ENCODE results near the gene ANKRD62. TPM values are rescaled to one million over a fixed set of nuclear protein-coding genes. Genes with fewer than 3 reads are reported as not detected.

Gene ANKRD62
- total and polyA plus RNA-seq, 2 of the 4 experiments (the other 2 are of a cell fraction): not detected

- Histone ChIP-seq H3K36me3 (ENCODE audit: control insufficient read depth, insufficient read depth, low read length) (no peaks in the 10 kb centered on the region), H3K27me3 (ENCODE audit: control insufficient read depth, insufficient read depth, low read length) (peaks cover 7% of the 10 kb centered on the region), H3K4me3 (ENCODE audit: insufficient read depth, low read depth, low read length) (no peak overlapping the region), H3K4me1 (ENCODE audit: control insufficient read depth, insufficient read depth, low read length) (no peaks in the 10 kb centered on the region), H4K8ac (ENCODE audit: low read depth in 2 of 2, low read length in 2 of 2) (no peak overlapping the region), H3K18ac (ENCODE audit: low read depth, low read length) (no peak overlapping the region), H2BK5ac (ENCODE audit: low read depth, low read length, poor library complexity, severe bottlenecking) (no peak overlapping the region), H2AFZ (replicated peaks; ENCODE audit: low read length, poor library complexity) (no peak overlapping the region), H2AK5ac (ENCODE audit: low read depth, low read length) (no peak overlapping the region), H3K14ac (replicated peaks; ENCODE audit: low read depth, low read length) (no peak overlapping the region), H2BK15ac (ENCODE audit: low read depth, low read length) (no peak overlapping the region), H3K4ac (ENCODE audit: low read depth, low read length) (no peak overlapping the region), H3K9me3 (ENCODE audit: control insufficient read depth, insufficient read depth, low read length) (no peaks in the 10 kb centered on the region), H3K27ac (ENCODE audit: insufficient read depth, low read length) (no peak overlapping the region), H3K23ac (ENCODE audit: low read depth, low read length) (no peak overlapping the region), H4K5ac (ENCODE audit: low read depth, low read length) (no peak overlapping the region), H2BK120ac (ENCODE audit: low read depth, low read length) (no peak overlapping the region), H2AK9ac (replicated peaks; ENCODE audit: low read depth, low read length, poor library complexity) (no peak overlapping the region), H3K79me1 (ENCODE audit: low read depth in 1 of 2, low read length in 2 of 2) (no peaks in the 10 kb centered on the region), H3K9ac (ENCODE audit: low read depth, low read length) (no peak overlapping the region), H3K4me2 (ENCODE audit: low read depth, low read length) (no peak overlapping the region), H3K9me1 (ENCODE audit: insufficient read depth, low read length) (no peaks in the 10 kb centered on the region), H3K56ac (ENCODE audit: extremely low read depth, insufficient read depth, low read length) (no peak overlapping the region), H4K91ac (ENCODE audit: insufficient read depth, low read depth, low read length) (no peak overlapping the region), H4K20me1 (ENCODE audit: insufficient read depth, low read length) (no peaks in the 10 kb centered on the region), H2BK20ac (ENCODE audit: low read depth, low read length) (no peak overlapping the region)
- ChIA-PET POLR2A (ENCODE audit: unreplicated experiment) (no interaction called here), CTCF (no interaction called here)
- WGBS, 2 experiments (ENCODE audit: extremely low coverage in 2 of 2, insufficient read length in 1 of 2): no CpG with 5 or more reads among the region's 4 CpGs
- no peak for DNase-seq
- dilution Hi-C loops (cut with HindIII; ENCODE audit: low sequenced_read_pairs, unreplicated experiment): no loop called here
- in situ Hi-C loops (cut with MboI; ENCODE audit: low sequenced_read_pairs): no loop called here
- intact Hi-C loops (cut with micrococcal nuclease): no loop called here
- ATAC-seq (ENCODE audit: low read depth): no peak
- no TSS peak for BruUV-seq (replicated peaks)
- TF ChIP-seq CEBPB (IDR thresholded peaks at IDR 0.05; ENCODE audit: low read depth, low read length): no peak
- TF ChIP-seq MAZ (IDR thresholded peaks at IDR 0.05; ENCODE audit: borderline replicate concordance, low read depth, low read length): no peak
- TF ChIP-seq MXI1 (IDR thresholded peaks at IDR 0.05; ENCODE audit: borderline replicate concordance, low read depth, low read length): no peak
- TF ChIP-seq POLR2A (IDR thresholded peaks at IDR 0.05; ENCODE audit: low read depth, low read length): no peak
- no peak for TF ChIP-seq CTCF (conservative IDR thresholded peaks at IDR 0.05; ENCODE audit: low read depth, low read length)
Observed at GRCh38 chr18:12154361-12154760, 60.7 kb downstream of the ANKRD62 start.

Measured in IMR-90 (cell line).